Activated CD4-positive, alpha-beta T cell treated with anti-CD3 and anti-CD28 coated beads, Interleukin-10, Interleukin-2, amounts not matched to agents 100 ng/mL and 50 ng/mL, durations not matched to agents 16 hours and 8 hours (primary cell): Measurements from ENCODE around the gene MSLN.

Experiments
- DNase-seq: peaks from one replicate; pipeline ENCODE4 v3.0.0-alpha.2; 2020

MSLN gene

DNA sequence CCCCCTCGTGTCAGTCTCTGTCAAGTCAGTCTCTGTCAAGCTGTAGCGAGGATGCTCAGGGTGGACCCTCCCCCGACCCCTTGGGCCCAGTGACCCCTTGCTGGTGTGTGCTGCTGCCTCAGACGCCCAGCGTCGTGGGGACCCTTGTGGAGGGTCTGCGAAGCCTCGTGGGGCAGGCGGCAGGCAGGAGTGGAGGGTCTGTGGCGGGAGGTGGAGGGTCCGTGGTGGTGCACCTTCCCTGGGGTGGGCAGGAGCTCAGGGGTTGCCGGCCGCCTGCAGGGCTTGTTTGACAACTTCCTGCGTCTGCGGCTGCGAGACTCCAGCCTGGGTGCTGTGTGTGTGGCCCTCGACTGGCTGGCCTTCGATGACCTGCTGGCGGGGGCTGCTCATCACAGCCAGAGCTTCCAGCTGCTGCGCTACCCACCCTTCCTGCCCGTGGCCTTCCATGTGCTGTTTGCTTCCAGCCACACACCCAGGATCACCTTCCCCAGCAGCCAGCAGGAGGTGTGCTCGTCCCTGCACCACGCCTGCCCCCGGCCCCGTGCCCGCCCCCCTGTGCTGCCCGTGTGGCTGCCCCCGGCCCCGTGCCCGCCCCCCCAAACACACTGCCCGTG lies 34.4 kb downstream of the MSLN start:
- no peak for DNase-seq

DNA sequence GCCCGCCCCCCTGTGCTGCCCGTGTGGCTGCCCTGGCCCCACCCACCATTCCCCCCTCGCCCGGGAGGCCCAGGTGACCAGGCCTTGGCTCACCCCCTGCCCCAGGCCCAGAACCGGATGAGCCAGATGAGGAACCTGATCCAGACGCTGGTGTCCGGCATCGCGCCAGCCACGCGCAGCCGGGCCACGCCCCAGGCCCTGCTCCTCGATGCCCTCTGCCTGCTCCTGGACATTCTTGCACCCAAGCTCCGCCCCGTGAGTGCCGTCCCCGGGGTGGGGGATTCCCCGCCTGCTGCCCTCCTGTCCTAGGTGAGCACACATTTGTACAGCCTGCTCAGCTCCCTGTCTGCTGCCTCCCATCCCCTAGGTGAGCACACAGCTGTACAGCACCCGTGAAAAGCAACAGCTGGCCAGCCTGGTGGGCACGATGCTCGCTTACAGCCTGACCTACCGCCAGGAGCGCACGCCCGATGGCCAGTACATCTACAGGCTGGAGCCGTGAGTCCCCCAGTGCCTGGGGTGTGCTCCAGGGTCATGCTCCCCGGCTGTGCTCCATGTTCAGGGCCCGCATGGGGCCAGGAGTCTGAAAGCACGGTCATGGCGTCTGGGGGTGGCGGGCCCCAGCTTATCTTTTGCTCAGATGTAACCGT lies 35.2 kb downstream of the MSLN start:
- no peak for DNase-seq

DNA sequence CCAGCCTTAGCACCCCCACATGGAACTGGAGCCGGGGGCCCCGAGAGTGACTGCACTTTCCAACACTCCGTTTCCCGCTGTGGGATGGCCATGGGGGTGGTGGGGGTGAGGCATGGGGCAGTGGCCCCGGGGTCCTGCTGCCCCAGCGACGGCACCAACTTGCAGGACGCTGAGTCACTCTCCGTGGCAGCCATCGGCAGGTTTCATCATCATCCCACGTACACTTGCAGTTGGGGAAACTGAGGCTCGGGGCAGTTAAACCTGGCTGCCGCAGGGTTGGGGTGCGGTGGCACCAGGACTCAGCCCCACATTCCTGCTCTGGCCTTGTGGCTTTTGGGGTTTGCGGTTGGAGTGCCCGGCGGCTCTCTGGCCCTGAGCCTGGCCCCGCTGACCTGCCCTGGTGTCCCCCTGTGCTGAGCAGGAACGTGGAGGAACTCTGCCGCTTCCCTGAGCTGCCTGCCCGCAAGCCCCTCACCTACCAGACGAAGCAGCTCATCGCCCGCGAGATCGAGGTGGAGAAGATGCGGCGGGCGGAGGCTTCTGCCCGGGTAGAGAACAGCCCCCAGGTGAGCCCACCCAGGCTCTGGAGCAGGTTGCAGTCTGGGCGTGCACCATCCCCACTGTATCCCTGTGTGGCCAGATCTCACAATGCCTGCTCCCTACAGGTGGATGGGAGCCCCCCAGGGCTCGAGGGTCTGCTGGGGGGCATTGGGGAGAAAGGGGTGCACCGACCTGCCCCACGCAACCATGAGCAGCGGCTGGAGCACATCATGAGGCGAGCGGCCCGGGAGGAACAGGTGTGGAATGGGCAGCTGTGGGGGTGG lies 36.0 kb downstream of the MSLN start:
- DNase-seq = no peak

DNA sequence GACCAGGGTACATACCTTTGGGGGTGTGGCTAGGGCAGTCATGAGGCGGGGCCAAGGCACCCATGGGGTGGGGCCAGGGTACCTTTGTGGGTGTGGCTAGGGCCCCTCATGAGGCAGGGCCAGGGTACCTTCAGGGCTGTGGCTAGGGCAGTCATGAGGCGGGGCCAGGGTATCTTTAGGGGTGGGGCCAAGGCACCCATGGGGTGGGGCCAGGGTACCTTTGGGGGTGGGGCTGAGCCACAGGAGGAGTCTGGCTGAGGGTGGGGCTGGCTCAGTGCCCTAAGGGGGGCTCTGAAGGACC lies 36.5 kb downstream of the MSLN start:
- DNase-seq = peak; percentile 62

DNA sequence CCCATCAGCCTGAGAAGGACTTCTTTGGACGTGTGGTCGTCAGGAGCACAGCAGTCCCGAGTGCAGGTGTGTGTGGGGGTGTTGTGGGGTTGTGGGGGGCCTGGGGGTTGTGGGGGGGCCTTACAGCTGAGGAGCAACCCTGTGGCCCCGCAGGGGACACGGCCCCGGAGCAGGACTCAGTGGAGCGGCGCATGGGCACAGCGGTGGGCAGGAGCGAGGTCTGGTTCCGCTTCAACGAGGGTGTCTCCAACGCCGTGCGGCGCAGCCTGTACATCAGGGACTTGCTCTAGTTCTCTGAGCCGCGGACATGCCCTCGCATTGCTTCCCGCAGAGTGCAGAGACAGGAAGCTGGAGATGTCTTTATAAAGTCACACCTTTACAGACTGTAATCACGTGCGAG lies 37.2 kb downstream of the MSLN start:
- no peak for DNase-seq

DNA sequence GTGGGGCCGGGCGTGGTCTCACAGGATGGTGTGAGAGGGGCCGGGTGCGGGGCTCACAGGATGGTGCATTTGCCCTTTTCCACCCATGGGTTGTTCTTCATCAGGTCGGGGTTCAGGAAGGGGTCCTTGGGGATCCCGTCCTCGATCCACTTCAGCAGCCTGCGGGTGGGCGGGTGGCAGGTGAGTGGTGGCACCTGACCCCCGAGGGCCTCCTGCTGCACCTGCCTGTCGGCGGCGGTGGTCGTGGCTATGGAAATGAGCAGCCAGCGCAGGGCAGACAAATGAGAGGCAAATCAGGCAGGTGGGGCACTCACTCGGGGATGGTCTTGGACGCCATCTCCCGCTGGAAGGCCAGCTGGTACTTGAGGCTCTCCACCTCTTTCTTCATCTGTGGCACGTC lies 38.1 kb downstream of the MSLN start:
- no peak for DNase-seq

DNA sequence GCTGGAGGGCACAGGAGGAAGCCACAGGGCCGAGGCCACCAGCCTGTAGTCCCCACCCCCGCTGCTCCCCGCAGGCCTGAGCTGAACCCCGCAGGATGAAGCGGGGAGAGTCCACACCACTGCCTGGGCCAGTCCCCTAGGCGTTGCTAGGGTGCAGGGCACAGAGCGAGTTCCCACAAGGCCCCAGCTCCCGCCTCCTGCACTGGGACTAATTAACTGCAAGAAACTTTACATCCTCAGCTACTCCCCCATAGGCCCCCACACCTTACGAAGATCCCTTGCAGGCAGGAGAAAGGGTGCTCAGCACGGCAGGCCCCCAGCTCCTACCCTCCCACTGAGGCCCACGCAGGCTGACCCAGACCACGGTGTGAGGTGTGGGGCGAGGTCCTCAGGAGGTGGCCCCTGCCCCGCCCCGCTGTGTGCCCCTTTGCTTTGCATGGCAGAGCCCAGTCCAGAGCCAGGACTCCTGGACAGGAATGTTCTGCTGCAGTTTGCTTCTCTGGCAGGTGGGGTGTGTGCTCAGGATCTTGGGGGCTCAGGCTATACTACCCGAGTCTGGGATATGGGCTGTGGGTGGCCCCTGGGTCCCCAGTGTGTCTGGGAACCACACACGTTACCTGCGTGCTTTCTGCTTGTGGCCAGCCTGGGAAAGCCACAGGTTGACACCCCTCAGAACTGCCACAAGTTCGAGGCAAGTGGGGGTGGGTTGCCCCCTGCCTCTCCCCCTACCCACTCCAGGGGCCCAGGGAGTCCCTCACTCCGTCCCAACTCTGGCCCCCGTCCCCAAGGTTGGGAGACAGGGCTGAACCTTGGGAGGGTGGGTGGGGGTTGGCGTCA lies 38.8 kb downstream of the MSLN start:
- no peak for DNase-seq

DNA sequence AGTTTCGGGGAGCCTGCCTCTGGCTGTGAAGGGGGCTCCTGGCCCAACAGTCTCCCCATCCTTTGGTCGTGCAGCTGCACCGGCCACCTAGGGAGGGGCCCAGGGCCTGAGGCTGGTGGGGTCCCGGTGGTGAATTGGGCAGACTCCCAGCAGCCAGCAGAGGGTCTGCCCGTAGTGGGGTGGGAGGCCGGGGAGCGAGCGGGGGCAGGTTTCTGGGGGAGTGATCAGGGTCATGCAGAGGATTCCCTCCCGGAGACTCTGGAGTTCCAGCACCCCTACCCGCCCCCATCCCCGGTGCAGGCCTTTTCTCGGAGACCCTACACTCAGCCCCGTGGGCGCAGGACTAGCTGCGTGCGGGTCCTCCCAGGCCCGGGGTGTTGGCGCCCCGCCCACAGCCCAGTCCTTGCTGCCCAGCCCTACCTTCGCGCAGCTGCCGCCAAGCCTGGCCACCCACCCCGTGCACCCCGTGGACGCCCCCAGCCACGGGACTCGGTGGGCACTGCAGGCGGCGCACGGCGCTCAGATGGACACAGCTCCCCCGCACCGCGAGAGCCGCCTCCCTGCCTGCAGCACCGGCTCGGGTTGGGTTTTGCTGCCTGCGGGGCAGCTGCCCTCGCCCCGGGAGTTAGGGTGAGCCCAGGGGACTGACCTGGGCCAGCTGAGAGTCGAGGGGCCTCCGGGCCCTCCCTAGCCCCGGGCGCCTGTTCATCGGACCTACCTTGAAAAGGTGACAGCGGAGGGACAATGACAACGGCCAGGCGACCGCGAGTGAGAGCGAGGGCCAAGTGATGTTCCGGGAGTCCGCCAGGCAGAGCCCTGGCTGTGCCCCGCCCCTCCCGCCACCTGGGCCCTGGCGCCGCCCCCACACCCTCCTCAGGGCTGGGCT lies 39.7 kb downstream of the MSLN start, which contains the start of gene GNG13:
GNG13 (minus strand) TSS at position 787 of the 886 bp plus-strand sequence. CDS start 1,657 bp downstream, outside the sequence.
- DNase-seq = no peak

DNA sequence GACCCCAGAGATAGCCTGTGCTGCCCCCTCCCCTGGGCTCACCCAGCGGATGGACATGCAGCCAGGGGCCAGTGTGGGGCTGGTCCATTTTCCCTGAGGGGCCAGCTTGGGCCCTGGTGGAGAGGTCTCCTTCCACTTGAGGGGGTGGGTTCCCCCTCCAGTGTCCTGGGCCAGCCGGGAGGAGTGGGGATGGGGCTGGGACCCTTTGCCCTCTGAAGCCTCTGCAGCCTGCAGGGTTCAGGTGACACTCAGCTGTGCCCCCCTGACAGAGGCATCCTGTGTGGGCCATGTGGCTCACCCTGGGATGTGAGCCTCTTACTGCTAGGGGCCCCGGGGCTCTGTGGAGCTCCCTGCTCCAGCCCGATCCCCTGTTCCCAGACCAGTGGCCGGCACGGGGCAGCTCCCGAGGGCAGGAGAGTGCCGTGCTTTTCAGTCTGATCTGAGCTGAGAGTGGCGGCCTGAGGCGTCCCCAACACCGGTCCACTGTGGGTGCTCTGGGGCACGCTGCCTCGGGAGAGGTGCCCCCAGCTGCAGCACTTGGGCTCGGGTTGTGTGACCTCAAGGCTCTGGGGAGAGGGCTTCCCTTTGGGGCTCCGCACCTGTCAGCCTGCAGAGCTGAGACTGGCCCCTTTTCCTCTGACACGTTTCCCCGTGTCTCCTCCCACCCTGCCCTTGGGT lies 40.4 kb downstream of the MSLN start:
- DNase-seq = no peak

DNA sequence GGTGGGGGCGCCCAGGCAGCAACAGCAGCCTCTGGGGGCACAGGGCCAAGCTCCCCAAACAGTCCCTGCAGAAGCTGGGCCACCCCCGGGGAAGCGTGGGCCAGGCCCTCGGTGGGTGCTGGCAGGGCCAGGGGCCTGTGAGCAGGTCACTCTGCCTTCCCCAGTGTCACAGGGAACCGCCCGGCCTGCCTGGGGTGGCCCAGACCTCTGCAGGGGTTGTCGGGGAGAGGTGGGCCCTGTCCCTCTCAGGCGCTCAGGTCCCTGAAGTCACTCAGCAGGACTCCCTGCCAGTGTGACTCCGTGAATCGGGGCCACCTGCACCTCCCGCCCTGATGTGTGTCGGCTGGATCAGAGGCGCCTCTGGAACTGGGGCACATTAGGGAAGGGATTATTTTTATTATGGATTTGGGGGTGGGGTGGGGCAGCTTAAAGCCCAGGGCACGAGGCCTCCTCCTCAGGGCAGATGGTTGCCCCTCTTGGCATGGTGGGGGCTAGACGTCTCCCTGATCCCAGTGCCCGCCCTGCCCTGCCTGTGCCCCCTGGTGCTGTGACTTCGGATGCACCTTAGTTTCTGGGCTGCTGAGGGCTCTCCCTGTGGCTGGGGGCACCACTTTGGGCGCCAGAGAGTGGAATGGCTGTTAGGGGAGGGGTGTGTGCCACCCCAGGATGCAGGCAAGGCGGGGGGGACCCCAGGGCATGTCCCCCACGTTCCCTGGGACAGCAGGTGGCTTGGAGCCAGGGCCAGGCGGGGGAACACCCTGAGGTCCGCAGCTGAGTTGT lies 41.2 kb downstream of the MSLN start:
- DNase-seq = no peak

DNA sequence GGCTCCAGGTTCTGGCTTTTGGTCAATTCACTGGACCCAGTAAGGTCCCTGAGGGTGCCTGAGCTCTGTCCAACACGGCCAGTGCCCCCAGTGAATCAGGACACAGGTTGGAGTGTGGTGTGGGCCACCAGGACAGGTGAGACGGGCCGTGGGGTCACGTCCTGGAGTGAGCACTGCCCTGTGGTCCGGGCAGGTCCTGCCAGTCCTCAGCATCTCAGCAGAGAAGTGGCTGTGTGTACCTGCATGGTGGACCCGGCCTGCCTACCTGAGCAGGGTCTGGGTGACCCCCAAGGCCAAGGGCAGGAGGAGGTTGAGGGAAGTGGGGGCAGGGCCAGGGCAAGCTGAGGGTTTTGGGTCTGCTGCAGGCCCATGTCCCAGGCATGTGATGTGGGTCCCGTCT lies 41.9 kb downstream of the MSLN start:
- DNase-seq = no peak

DNA sequence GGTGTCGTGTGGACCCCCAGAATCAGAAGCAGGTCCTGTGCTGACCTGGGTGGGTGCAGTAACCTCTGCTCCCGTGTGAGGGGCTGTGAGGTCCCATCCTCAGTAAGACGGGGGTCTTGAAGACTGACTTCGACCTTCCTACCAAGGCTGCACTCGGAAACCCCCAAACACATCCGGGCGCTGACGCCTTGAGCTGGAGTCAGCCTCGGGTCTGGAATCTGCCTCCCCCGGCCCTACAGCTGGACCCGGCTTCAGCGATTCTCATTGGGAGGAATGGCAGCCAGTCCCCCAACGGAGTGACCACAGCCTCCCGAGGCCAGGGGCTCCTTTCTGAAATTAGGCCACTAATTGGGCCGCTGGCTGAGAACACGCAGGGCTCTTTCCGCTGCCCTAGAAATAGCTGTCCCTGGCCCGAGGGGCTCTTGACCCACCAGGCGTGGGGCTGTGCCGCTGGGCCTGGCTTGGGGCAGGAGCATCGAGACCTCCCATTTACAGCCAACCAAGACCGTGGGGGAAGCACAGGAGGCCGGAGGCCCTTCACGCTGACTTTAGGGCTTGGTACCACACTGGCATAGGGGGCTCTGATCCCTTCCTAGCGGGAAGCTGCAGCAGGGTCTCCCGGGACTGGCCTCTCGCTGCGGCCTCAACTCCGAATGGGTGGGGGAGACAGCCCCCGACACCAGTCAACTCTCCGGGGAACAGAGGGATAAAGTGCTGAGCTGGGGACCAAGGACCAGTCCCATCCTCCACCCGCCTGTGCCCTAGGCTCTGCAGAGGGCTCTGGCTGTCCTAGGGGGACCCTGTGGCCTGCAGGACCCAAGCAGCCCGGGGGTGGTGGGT lies 42.6 kb downstream of the MSLN start:
- DNase-seq = no peak

DNA sequence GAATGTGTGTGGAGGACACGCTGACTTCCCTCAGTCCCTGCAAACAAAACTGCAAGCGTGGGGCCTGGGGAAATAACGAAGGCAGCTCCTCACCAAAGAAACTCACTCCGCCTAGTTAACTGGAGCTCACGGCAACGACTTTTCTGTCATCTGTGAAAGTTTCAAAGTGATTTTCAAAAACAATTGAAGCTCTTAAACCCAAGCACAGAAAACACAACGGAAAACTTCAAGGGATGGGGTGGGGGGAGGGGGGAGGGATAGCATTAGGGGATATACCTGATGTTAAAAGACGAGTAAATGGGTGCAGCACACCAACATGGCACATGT lies 43.2 kb downstream of the MSLN start:
- no peak for DNase-seq

DNA sequence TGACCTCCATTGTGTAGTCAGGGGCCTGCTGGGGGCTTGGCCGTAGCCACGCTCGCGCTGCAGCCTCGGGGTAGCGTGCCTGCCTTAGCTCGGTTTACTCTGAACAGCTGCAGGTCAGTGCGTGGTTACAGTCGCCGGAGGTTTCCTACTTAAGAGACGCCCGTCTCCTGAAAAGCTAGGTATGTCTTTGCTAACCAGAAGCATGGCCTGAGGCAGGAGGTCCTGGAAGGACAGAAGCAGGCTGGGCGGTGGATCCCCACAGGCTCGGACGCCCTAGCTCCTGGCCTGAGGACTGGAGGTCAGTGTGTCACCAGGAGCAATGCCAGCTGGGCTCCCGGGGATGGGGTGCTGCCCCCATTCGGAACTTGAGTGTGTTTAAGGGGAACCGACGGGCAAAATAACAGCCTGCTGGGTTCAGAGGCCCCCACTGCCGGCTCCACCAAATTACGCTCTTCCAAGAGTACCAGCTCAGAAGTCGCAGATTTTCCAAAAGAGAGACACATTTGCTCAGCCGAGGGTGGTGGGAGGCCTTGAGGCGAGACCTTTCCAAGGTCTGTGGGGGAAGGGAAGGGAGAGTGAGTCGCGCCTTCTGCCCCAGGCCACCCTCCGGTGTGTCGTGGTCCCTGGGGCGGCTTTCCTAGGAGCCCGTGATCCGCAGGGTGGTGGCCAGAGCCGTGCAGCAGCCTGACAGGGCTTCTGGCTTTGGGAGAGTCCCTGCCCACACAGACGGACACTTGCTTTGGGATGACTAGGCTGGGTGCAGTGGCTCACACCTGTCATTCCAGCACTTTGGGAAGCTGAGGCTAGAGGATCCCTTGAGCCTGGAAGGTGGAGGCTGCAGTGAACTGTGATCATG lies 43.9 kb downstream of the MSLN start:
- no peak for DNase-seq

DNA sequence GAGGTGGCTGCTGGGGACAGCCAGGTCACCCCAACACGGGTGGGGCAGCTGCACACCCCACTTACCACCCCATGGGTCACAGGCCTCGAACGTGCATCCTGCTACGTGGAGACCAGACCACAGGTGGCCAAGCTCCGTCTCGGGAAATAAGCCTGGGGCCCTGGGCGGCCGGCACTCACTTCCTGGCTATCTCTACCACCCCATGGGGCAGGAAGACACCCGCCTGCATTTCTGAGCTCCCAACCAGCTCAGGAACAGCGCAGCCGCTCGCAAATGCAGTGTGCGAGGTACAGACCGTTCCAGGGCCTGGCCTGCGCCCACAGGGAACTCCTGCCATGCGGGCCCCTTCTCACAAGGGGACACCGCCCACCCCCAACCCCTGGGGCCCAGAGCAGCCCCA lies 44.9 kb downstream of the MSLN start:
- no peak for DNase-seq

DNA sequence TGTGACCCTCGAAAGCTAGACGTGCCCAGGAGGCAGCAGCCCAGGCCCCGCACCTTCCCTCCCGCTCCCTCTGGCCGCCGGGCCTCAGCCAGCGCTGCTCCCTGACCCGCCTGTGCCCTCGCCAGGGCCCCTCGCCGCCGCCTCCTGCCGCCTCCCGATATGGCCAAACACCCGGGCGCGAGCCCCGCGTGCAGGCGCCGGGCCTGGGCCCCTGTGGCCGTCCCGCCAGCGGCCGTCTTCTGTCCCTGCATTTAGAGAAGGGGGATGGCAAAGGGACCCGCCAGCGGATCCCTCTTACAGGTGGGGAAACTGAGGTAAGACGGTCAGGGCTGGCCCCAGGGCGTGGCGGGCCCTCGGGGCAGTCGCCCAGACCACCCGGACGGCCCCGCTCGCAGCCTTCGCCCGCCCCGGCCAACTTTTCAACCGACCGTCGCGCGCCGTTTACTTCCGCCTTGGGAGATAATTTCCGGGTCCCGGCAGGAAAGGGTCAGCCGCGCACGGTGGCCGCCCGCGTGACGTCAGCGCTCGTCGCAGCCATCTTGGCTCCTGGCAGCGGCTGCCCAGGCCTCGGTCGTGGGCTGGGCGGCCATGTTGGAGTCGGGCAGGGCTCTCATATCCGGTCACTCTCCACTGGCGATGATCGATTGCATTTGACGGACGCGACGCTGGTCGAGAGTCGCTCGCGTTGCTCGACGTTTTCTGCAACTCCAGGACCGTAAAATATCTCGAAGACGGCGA lies 47.0 kb downstream of the MSLN start:
- DNase-seq = peak; percentile 94

DNA sequence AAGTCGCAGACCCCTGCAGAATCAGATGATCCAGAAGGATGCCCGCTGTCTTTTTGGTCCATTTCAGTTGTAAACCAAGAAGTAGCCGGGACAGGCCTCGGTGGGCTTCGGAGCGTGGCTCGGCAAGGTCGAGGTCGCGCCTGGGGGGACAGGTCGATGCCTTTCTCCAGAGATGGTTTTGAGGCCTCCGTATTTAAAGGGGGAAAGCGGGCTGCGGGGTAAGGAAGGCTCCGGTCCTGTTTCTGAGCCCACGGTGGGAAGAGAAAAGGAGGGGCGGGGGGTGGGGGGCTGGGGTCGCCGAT lies 47.5 kb downstream of the MSLN start:
- DNase-seq = no peak

DNA sequence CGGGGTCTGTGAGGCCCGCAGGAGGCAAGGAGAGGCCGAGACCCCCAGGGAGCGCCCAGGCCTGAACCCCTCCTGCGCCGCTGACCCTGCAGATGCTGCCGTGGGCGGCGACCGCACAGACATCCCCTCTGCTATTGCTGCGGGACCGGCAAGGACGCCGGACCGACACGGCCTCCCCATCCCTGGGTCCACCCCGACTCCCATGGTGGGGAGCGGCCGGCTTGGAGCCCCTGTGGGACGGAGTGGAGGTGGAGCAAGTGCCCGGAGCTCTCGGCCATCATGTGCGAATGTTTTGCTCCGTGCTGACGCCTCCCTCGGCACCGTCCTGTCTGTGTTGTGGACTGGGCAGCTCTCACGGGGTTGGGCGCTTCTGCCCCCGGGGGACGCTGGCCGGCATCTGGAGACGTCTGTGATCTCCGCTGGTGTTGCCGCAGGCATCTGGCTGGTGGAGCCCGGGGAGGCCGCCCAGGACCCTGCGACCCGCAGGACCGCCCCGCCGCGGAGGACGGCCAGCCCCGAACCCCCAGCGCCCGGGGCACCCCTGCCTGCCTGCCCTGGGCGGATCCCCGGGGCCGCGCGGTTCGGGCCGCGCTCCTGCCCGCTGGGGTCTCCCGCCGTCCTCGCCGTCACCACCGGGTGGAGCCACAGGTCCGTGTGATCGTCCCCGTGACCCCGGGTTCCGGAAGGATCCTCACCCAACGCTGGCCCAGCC lies 52.8 kb downstream of the MSLN start:
- peak; percentile 54 for DNase-seq
